ENCODE data around the gene S100G.
"Not testable (repeated sequence)": the region's sequence is repeated elsewhere in the genome, so short reads cannot be mapped to it uniquely, and the experiment has no call there.

Gene S100G, protein sequence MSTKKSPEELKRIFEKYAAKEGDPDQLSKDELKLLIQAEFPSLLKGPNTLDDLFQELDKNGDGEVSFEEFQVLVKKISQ

DNA sequence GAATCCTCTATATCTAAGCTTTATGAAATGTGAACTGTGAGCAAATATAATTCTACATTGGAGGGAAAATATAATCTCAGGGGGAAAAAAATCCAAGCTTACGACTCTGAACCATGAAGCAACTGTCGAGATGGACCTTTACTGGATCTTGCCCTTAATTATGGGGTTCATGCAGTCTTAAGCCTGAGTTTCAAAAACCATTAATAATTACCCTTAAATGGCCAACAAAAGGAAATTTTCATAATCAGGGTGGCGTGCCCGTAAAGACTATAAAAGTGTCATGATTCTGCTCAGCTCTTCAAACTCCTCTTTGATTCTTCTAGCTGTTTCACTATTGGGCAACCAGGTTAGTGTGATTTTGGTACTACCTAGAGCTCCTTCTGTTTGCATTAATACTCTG is at the start of gene S100G:
Gene S100G (plus strand): TSS at position 301 of the 400 bp plus-strand sequence. CDS start 849 bp downstream, outside the sequence.
- no peak for DNase-seq (ENCODE audit: low read depth)

DNA sequence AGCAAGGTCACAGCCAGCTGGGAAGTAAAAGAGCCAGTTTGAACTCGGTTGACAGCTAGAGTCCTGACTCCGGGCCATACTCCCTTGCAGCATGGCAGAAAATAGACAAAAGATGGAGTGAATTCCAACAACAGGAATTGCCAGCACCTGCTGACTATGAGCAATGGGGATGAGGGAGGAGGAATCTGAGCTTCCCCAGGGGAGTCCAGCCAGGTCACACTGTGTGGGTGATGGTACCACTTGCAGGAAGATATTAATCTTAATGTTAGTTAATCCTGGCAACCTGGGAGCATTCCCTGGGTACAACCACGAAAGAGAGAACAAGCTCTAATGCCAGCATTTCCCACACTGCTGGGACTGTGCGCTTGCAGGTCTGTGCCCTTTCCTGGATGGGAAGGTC is 48.1 kb upstream of the S100G start:
- no peak for DNase-seq (ENCODE audit: low read depth)

GRCh38 chrX:16603235-16603634 is 46.7 kb upstream of the S100G start:
- DNase-seq (ENCODE audit: low read depth): not testable (repeated sequence)

DNA sequence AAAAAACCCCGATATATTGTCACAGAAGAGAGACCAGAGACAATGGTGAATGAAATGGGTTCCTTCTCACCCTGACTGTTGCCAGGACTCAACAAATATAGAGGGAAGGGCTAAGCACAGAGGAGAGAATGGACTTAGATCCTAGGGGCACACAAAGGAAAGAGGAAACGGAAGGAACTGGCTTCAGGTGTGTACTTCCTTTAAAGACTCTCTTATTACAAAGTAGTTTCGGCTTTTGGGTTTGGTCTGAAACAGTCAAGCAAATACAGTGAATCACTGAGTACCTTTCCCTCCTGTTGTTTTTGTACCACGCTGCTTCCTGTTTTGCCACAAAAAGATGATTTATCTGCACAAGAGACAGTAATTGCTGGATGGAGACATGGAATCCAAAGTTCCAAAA is 46.1 kb upstream of the S100G start:
- DNase-seq (ENCODE audit: low read depth): no peak

DNA sequence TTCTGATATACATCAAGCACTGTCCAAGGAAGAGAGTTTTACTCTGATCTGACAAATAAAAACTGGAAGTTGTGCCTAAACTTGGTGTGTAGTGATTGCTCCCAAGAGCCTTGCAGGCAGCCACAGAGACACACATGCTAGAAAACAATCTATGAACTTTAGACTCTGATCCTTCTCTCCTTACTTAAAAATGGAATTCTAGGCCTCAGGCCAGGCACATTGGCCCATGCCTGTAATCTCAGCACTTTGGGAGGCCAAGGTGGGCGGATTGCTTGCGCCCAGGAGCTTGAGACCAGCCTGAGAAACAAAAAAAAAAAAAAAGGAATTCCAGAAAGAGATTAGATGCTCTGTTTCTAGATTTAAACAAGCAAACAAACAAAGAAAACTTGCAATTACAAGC is 45.6 kb upstream of the S100G start:
- DNase-seq (ENCODE audit: low read depth): no peak

- DNase-seq (ENCODE audit: low read depth): no peak
Observed at GRCh38 chrX:16606142-16606720, 43.7 kb upstream of the S100G start.

GRCh38 chrX:16610121-16610621 is 39.8 kb upstream of the S100G start:
- DNase-seq (ENCODE audit: low read depth): no peak

DNA sequence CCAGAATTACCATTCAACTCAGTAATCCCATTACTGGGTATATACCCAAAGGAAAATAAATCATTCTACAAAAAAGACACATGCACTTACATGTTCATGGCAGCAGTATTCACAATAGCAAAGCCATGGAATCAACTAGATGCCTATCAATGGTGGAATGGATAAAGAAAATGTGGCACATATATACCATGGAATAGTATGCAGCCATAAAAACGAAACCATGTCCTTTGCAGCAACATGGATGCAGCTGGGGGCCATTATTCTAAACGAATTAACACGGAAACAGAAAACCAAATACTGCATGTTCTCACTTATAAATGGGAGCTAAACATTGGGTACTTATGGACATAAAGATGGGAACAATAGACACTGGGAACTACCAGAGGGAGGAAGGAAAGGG is 39.3 kb upstream of the S100G start:
- DNase-seq (ENCODE audit: low read depth): not testable (repeated sequence)

- no peak for DNase-seq (ENCODE audit: low read depth)
Observed at GRCh38 chrX:16612257-16612897, 37.6 kb upstream of the S100G start.

GRCh38 chrX:16617382-16617781 is 32.6 kb upstream of the S100G start:
- DNase-seq (ENCODE audit: low read depth): no peak

DNA sequence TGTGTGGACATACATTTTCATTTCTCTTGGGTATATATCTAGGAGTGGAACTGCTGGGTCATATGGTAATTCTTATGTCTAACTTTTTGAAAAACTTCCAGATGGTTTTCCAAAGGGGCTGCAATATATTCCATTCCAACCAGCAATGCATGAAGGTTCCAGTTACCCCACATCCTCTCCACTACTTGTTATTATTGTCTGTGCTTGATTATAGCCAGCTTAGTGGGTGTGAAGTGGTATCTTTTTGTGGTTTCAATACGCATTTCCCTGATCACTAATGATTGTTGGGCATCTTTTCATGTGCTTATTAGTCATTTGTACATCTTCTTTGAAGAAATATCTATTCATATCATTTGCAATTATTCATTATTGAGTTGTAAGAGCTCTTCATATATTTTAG is 31.5 kb upstream of the S100G start:
- no peak for DNase-seq (ENCODE audit: low read depth)

- DNase-seq (ENCODE audit: low read depth): no peak
Observed at GRCh38 chrX:16619024-16619423, 30.9 kb upstream of the S100G start.

- not testable (repeated sequence) for DNase-seq (ENCODE audit: low read depth)
Observed at GRCh38 chrX:16628511-16628910, 21.4 kb upstream of the S100G start.

DNA sequence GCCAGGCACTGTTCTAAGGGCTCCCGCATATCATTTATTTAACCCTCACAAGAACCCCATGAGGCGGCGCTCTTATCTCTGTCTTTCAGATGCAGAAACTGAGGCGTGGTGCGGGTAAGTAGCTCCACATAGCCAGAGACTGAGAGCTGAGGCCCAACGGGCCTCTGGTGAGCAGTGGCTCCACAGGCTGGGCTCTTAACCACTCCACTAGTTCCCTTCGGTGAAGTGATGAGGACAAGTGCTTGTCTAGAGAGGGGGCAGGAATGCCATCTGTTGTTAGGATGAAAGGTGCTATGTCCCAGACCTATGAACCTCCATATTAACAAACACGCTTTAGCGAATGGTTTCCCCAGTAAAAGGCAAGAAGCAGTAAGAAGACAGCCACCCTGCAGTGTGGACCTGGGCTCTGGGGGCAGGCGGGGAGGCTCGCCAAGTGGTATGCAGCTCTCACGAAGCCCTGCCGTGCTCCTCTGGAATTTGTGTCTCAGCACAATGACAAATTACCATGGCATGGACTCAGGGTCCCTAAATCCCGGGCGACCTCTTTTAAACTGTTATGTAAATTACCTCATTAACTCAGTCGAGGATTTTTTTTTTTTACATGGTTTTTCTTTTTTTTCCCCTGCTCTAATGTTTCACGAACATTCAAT is 20.9 kb upstream of the S100G start:
- no peak for DNase-seq (ENCODE audit: low read depth)

DNA sequence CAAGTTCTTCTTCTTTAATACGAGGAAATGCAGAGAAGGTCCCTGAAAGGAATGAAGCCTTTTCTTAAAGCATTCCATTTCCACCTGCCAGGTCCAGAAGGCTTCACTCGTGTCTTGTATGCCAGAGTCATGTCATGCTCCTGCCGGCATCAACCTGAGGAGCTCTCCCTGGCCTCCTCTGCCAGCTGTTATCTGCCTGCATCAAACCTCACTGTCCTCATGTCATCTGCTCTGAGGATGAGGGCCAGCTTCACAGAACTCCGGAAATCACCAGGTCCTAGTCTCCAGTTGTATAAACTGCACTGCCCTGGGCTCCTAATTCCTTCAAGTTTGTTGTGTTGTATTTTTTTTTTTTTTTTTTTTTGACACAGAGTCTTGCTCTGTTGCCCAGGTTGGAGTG is 20.0 kb upstream of the S100G start:
- DNase-seq (ENCODE audit: low read depth): no peak

DNA sequence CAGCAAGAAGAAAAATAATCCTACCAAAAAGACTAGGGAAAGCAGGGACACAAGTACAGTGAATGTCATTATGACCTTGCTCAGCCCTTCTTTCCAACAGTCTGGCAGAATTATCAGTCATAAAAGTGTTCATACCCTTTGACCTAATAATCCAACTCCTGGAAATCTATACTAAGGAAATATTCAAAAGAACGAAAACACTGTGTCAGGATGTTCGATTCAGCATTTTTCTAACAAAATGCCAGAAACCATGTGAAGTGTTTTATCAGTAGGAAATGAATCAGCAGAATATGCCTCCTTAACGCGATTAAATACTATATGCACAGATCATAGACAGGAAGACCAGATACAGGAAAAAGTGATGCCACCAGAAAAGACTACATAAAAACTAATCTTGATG is 16.2 kb upstream of the S100G start:
- no peak for DNase-seq (ENCODE audit: low read depth)

- DNase-seq (ENCODE audit: low read depth): no peak
Observed at GRCh38 chrX:16635040-16635439, 14.9 kb upstream of the S100G start.

DNA sequence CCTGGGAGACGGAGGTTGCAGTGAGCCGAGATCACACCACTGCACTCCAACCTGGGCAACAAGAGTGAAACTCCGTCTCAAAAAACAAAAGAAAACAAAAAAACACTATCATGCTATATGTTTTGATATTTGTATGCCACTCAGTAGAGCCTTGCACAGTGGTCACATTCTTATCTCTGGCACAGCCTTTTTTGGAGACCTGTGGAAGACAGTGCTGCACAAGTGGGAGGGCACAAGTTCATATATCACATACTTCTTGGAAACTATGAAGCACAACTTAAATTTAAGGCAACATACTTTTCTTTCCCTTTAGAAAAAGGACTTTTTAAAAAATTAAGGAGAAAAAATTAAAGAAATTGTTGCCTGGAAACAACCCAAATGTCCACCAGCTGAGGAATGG is 14.4 kb upstream of the S100G start:
- no peak for DNase-seq (ENCODE audit: low read depth)

- no peak for DNase-seq (ENCODE audit: low read depth)
Observed at GRCh38 chrX:16638533-16638932, 11.4 kb upstream of the S100G start.

- DNase-seq (ENCODE audit: low read depth): no peak
Observed at GRCh38 chrX:16639966-16640365, 10.0 kb upstream of the S100G start.

GRCh38 chrX:16640823-16641222 is 9.1 kb upstream of the S100G start:
- no peak for DNase-seq (ENCODE audit: low read depth)

- no peak for DNase-seq (ENCODE audit: low read depth)
Observed at GRCh38 chrX:16643176-16643575, 6.8 kb upstream of the S100G start.
